AG09319 (cell line): ENCODE measurements around the gene PCNT.

Source experiments
- DNase-seq: peaks from one replicate; pipeline ENCODE4 v3.0.0-alpha.2; 2010; ENCODE audit warnings: low read depth; ENCODE audit errors: extremely low read depth
- CTCF ChIP-seq: IDR thresholded peaks from 2 replicates; pipeline ENCODE4 v1.5.1; 2011; ENCODE audit warnings: low read depth, mild to moderate bottlenecking, inconsistent platforms, low read length, moderate library complexity

Gene PCNT

GRCh38 chr21:46477765-46478164 lies 153.8 kb downstream of the PCNT start:
- no peak for DNase-seq

DNA sequence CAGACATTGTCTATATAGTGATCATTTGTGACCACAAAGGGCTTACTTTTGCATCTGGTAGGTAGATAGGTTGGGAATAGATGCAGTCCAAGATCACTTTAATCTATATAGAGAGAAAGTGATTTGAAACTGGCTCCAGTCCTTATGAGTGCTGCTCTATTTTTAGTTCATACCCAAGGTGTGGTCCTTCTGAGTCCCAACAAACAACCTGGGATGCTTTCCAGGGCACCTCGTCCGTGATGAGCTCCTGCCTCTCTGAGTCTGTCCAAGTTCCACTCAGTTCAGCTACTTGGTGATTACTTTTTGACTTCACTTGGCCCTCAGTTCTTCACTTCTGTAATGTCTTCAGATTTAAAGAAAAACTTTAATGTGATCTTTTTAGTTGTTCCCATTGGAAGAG lies 155.0 kb downstream of the PCNT start:
- DNase-seq: no peak
- no peak for TF ChIP-seq CTCF

More at GRCh38 chr21:46477765-46478164, 153.8 kb downstream of the PCNT start:
- no peak for TF ChIP-seq CTCF

GRCh38 chr21:46480466-46480865 lies 156.5 kb downstream of the PCNT start:
- no peak for DNase-seq
- no peak for TF ChIP-seq CTCF

DNA sequence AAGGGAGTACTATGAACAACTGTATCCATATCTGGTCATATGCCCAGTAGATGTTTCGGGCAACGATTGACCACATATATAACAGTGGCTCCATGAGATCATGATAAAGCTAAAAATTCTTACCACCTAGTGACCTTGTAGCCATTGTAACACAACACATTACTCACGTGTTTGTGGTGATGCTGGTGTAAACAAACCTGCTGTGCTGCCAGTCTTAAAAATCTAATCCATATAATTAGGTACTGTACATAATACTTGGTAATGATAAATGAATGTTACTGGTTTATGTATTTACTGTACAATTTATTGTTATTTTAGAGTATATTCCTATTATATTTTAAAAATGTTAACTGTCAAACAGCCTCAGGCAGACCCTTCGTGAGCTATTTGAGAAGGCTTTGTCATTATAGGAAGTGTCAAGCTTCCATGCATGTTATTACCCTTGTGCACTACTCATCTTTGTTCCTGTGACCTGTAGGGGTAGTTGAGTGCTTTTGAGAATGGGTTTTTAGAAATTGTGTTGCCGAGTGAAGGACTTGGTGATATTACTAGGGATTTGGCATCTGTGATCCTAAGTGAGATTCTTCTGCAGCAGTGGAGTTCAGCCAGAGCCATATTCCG lies 158.4 kb downstream of the PCNT start:
- no peak for TF ChIP-seq CTCF
- no peak for DNase-seq

- TF ChIP-seq CTCF: no peak
- DNase-seq: no peak
These were observed 158.9 kb downstream of the PCNT start for GRCh38 chr21:46482846-46483231.

DNA sequence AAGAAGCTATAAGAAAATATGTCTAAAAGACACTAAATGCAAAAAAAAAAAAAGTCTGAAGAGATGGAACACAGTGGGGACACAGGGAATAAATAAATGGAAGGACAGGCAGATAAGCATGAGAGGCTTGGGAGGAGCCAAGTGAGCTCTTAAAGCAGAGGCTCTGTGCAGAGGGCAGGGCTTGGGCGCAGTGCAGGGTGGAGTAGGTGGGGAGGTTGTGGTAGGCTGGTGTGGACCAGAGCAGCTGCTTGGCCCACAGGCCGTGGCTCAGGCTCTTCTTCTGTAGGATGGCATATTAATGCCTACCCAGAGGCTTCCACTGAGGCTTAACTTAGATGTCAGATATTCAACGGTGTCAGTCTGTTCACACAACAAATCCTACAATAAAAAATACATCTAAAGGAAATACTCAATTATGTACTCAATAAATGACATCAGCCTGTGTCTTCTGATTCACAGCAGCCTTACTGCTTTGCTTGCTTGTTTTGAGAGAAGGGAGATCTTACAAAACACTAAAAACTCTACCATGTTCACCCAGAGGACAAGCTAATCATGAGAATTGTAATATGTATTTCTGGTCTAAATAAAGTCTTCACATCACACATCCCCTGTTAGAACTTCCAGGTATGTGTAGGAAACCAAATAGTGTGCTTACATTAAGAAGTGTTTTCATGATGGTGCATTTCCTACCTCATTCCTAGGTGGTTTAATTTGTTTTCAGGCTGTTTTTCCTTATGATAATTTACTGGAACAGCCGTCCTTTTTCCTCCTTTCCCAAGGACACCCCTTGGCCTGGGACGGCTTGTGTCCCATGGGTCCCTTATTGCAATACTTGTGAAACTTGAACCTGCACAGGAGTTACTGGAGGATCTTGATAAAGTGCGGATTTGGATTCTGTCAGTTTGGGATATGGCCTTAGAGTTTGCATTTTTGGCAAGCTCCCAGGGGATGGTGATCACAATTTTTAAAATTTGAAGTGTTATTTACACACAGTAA lies 159.6 kb downstream of the PCNT start:
- no peak for TF ChIP-seq CTCF
- DNase-seq: no peak
